ENCODE measurements around the gene EPRS1.
"Not testable (repeated sequence)": the region's sequence is repeated elsewhere in the genome, so short reads cannot be mapped to it uniquely, and the experiment has no call there.

EPRS1 gene

GRCh38 chr1:220046052-220046930 lies at the start of gene EPRS1:
Gene EPRS1, minus strand, starts transcription at chr1:220046505. Its CDS starts 117 bp downstream, at chr1:220046388.
- DNase-seq: peak; percentile 99

- DNase-seq: peak; percentile 86
Observed at GRCh38 chr1:220094016-220094911, 48.0 kb upstream of the EPRS1 start, which contains the start of gene IARS2. Gene IARS2, plus strand, starts transcription at chr1:220094132. Its CDS starts 85 bp downstream, at chr1:220094217.

GRCh38 chr1:220093361-220094015 lies 47.2 kb upstream of the EPRS1 start:
- no peak for DNase-seq

GRCh38 chr1:220092694-220093093 lies 46.4 kb upstream of the EPRS1 start:
- DNase-seq: no peak

GRCh38 chr1:220089650-220090556 lies 43.6 kb upstream of the EPRS1 start, which contains the start of gene BPNT1:
Gene BPNT1, minus strand, starts transcription at chr1:220089788. Its CDS starts 9,942 bp downstream, at chr1:220079846.
- DNase-seq: peak; percentile 86

- not testable (repeated sequence) for DNase-seq
Observed at GRCh38 chr1:220086261-220086686, 40.0 kb upstream of the EPRS1 start.

GRCh38 chr1:220084460-220084859 lies 38.2 kb upstream of the EPRS1 start:
- peak; percentile 4 for DNase-seq

- DNase-seq: no peak
Observed at GRCh38 chr1:220077887-220078286, 31.6 kb upstream of the EPRS1 start.

- DNase-seq: peak; percentile 4
Observed at GRCh38 chr1:220076861-220077762, 30.8 kb upstream of the EPRS1 start.

- peak; percentile 63 for DNase-seq
Observed at GRCh38 chr1:220067269-220068204, 21.2 kb upstream of the EPRS1 start.

GRCh38 chr1:220062629-220063028 lies 16.3 kb upstream of the EPRS1 start:
- DNase-seq: no peak

GRCh38 chr1:220060876-220061275 lies 14.6 kb upstream of the EPRS1 start:
- DNase-seq: no peak

GRCh38 chr1:220056374-220056773 lies 10.1 kb upstream of the EPRS1 start:
- no peak for DNase-seq

GRCh38 chr1:220045356-220046051 lies 801 bp downstream of the EPRS1 start:
- DNase-seq: no peak

- no peak for DNase-seq
Observed at GRCh38 chr1:220044678-220045355, 1.5 kb downstream of the EPRS1 start.

GRCh38 chr1:220043646-220044045 lies 2.7 kb downstream of the EPRS1 start:
- no peak for DNase-seq

GRCh38 chr1:220040028-220040596 lies 6.2 kb downstream of the EPRS1 start:
- no peak for DNase-seq

- no peak for DNase-seq
Observed at GRCh38 chr1:220038640-220039039, 7.7 kb downstream of the EPRS1 start.
